OCI-LY7 (cell line): ENCODE results near the gene MISFA. TPM values are rescaled to one million over a fixed set of nuclear protein-coding genes. Genes with fewer than 3 reads are reported as not detected.

ENCODE experiments used
- BruUV-seq: library from RNA; stranded (reverse); fragments of 400-500 nt; replicated peaks from 2 replicates; lab custom pipeline; 2021; lab: Mats Ljungman, UMichigan
- CTCF ChIA-PET: fragments of 300-600 bp; sonication (Branson Sonifier 250); formaldehyde crosslinking; loops from one replicate; lab custom pipeline; 2022; ENCODE audit warnings: antibody characterized with exemption; ENCODE audit not compliant: unreplicated experiment; lab: Charles Lee
- POLR2A ChIA-PET: fragments of 300-600 bp; sonication (Branson Sonifier 250); formaldehyde crosslinking; loops from one replicate; lab custom pipeline; 2022; ENCODE audit warnings: antibody characterized with exemption; lab: Charles Lee
- DNase-seq: peaks from one replicate; pipeline ENCODE4 v3.0.0-alpha.2; 2015; ENCODE audit warnings: low spot score
- H2AFZ ChIP-seq: fragments of 200-600 bp; sonication (generic), shearing (Covaris generic); 2 replicates; pipeline ENCODE4 v1.6.1; 2014; ENCODE audit warnings: mild to moderate bottlenecking, antibody characterized with exemption, low read length, moderate library complexity
- H3K27ac ChIP-seq: fragments of 200-600 bp; sonication (generic); 2 replicates; pipeline ENCODE4 v1.5.1; 2014; ENCODE audit warnings: mixed run types, low read depth, mild to moderate bottlenecking, moderate library complexity, low read length, inconsistent platforms; ENCODE audit not compliant: poor library complexity, severe bottlenecking
- H3K36me3 ChIP-seq: fragments of 200-600 bp; sonication (generic); 2 replicates; pipeline ENCODE4 v1.6.1; 2014; ENCODE audit warnings: mild to moderate bottlenecking, antibody characterized with exemption, low read length, moderate library complexity, mixed read lengths; ENCODE audit not compliant: insufficient read depth
- H3K4me1 ChIP-seq: fragments of 200-600 bp; sonication (generic); 2 replicates; pipeline ENCODE4 v1.5.1; 2014; ENCODE audit warnings: mild to moderate bottlenecking, low read length; ENCODE audit not compliant: insufficient read depth, poor library complexity, severe bottlenecking
- H3K4me2 ChIP-seq: fragments of 200-600 bp; sonication (generic); 2 replicates; pipeline ENCODE4 v1.6.1; 2014; ENCODE audit warnings: mild to moderate bottlenecking, low read length
- H3K4me3 ChIP-seq: fragments of 200-600 bp; sonication (generic); 2 replicates; pipeline ENCODE4 v1.5.1; 2014; ENCODE audit warnings: mild to moderate bottlenecking, low read depth, low read length; ENCODE audit not compliant: poor library complexity, severe bottlenecking
- H3K79me2 ChIP-seq: fragments of 200-600 bp; sonication (generic); 2 replicates; pipeline ENCODE4 v1.6.1; 2016; ENCODE audit warnings: low read depth, mild to moderate bottlenecking, low read length, moderate library complexity, mixed read lengths; ENCODE audit not compliant: insufficient read depth
- H3K9me2 ChIP-seq: fragments of 200-600 bp; sonication (generic); 2 replicates; pipeline ENCODE4 v1.6.1; 2016; ENCODE audit warnings: mild to moderate bottlenecking, low read length, mixed read lengths; ENCODE audit not compliant: insufficient read depth
- H3K9me3 ChIP-seq: fragments of 200-600 bp; sonication (generic); 2 replicates; pipeline ENCODE4 v1.6.1; 2014; ENCODE audit warnings: mild to moderate bottlenecking, mixed run types, low read length, mixed read lengths
- H4K20me1 ChIP-seq: fragments of 200-600 bp; sonication (generic); 2 replicates; pipeline ENCODE4 v1.6.1; 2014; ENCODE audit warnings: mild to moderate bottlenecking, antibody characterized with exemption, low read length, moderate library complexity, mixed read lengths; ENCODE audit not compliant: insufficient read depth
- CTCF ChIP-seq: fragments of 200-600 bp; sonication (generic); conservative IDR thresholded peaks from 2 replicates; pipeline ENCODE4 v1.5.1; 2014; ENCODE audit warnings: mild to moderate bottlenecking, antibody characterized with exemption, low read length, moderate library complexity, mixed read lengths
- EZH2phosphoT487 ChIP-seq: fragments of 200-600 bp; sonication (generic); IDR thresholded peaks from 2 replicates; pipeline ENCODE4 v1.6.1; 2018; ENCODE audit warnings: low read depth, borderline replicate concordance, mild to moderate bottlenecking, mixed run types, antibody characterized with exemption, low read length, moderate library complexity, mixed read lengths
- intact Hi-C: fragments of 100-400 bp; cut with micrococcal nuclease; formaldehyde crosslinking; loops from one replicate; pipeline ENCODE4 v1.10.0; 2022; ENCODE audit not compliant: unreplicated experiment
- total RNA-seq, 2 experiments: library from RNA; depleted of rRNA in 1 of 2; stranded (reverse); fragments of >200 nt in 1 of 2; shearing (Covaris generic) in 1 of 2; gene quantifications; 2 replicates each; pipeline ENCODE4 v1.2.3, GENCODE V29; 2014 to 2022

MISFA gene
- total RNA-seq, 2 experiments from 2014 or later = not detected

DNA sequence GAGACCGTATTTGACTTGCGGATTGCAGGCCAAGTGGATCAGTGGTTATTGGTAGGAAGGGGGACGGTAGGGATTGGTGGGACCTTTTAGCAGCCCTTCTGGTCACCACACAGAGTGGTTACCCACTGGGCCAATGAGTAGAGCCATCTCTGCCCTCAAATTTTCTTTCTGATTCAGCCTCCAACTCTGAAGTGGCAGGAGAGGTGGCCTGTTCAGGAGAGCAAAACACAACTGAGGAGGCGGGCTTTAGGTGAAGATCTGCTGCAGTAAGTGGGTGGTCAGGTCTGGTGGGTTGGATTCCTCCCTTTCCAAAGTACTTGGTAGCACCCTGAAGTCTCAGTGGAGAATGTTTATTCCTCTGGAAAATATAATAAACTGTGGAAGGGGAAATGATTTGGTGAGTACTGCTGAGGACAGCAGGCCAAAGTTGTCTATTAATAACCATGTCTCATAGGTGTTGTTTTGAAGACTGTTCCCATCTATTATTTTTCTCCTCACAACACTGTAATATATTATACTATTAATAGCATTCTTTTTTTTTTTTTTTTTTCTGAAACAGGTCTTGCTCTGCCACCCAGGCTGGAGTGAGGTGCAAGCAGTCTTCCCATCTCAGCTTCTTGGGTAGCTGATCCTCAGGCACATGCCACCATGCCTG lies 1.5 kb downstream of the MISFA start:
- CTCF ChIA-PET = interaction anchor here (1.0 kb wide), 1 partner anchor 12 kb away, joined by 3 read pairs; no protein-coding TSS in a partner anchor
- H3K9me3 ChIP-seq = no peaks in the 10 kb centered on the region
- H3K4me3 ChIP-seq = no peak overlapping the region
- POLR2A ChIA-PET = interaction anchor here (0.9 to 1.7 kb wide), 3 partner anchors 13 to 37 kb away, joined by 3 to 8 read pairs (median 6); partner anchors contain the start of gene UEVLD
- intact Hi-C loops = no loop called here
- no peak overlapping the region for H2AFZ ChIP-seq
- no peaks in the 10 kb centered on the region for H3K79me2 ChIP-seq
- BruUV-seq = no TSS peak
- H4K20me1 ChIP-seq = no peaks in the 10 kb centered on the region
- no peaks in the 10 kb centered on the region for H3K4me1 ChIP-seq
- no peaks in the 10 kb centered on the region for H3K36me3 ChIP-seq
- no peak for DNase-seq
- no peak for TF ChIP-seq CTCF
- no peak for TF ChIP-seq EZH2phosphoT487
- no peak overlapping the region for H3K4me2 ChIP-seq
- no peaks in the 10 kb centered on the region for H3K9me2 ChIP-seq
- no peak overlapping the region for H3K27ac ChIP-seq

DNA sequence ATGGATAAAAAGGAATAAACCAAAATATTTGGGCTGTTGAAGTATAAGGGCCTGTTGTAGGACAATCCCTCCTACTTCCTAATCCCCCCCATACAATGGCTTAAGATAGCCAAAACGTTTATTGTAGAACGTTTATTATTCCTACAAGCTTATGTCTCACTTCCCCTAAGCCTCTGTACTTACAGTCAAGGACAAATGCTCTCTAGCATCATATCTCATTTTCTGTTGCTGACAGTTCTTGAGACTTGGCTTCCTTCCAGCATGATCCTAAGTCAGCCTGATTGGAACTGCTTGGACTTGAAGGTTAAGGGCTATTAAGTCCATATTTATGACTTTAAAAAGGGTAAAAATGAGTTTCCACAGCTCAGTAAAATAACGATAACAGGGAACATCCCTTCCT lies 8.8 kb downstream of the MISFA start:
- intact Hi-C loops = no loop called here
- Histone ChIP-seq H3K36me3 (peaks cover 47% of the 10 kb centered on the region), H3K4me1 (no peaks in the 10 kb centered on the region), H3K4me2 (no peak overlapping the region), H2AFZ (no peak overlapping the region), H3K79me2 (no peaks in the 10 kb centered on the region), H3K9me2 (no peaks in the 10 kb centered on the region), H3K27ac (no peak overlapping the region), H3K9me3 (no peaks in the 10 kb centered on the region), H4K20me1 (peaks cover 2% of the 10 kb centered on the region; the same call in 1 of the 2 replicates), H3K4me3 (no peak overlapping the region)
- no peak for DNase-seq
- no peak for TF ChIP-seq EZH2phosphoT487
- TF ChIP-seq CTCF = no peak
- TSS peak; percentile 52 for BruUV-seq
- ChIA-PET CTCF (no interaction called here), POLR2A (interaction anchor here (1.0 to 1.6 kb wide), 3 partner anchors 9 to 23 kb away, joined by 3 to 4 read pairs (median 3); no protein-coding TSS in a partner anchor)

DNA sequence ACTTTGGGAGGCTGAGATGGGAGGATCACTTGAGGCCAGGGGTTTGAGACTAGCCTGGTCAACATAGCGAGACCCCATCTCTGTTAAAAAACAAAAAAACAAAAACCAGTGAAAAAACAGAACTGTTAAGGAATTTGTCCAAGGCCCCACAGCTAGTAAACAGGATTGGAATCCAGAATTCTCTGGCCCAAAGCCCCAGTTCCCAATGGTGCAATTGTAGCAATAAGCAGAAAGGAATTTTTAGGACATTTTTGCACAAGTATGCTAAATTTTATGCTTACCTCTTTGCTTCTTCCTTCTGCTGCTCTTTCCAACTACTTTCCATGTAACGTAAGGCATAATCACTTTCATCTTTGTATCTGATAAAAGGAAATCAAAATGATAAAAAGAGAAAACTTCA lies 11.6 kb downstream of the MISFA start:
- H3K4me2 ChIP-seq = no peak overlapping the region
- no TSS peak for BruUV-seq
- TF ChIP-seq CTCF (no peak), EZH2phosphoT487 (no peak)
- H3K9me2 ChIP-seq = no peaks in the 10 kb centered on the region
- H3K79me2 ChIP-seq = no peaks in the 10 kb centered on the region
- H3K4me3 ChIP-seq = no peak overlapping the region
- intact Hi-C loops = no loop called here
- peaks cover 7% of the 10 kb centered on the region; the same call in 1 of the 2 replicates for H4K20me1 ChIP-seq
- ChIA-PET POLR2A (interaction anchor here (1.0 kb wide), 1 partner anchor 10 kb away, joined by 4 read pairs; no protein-coding TSS in a partner anchor), CTCF (no interaction called here)
- peaks cover 76% of the 10 kb centered on the region for H3K36me3 ChIP-seq
- H3K4me1 ChIP-seq = no peaks in the 10 kb centered on the region
- H2AFZ ChIP-seq = no peak overlapping the region
- no peak overlapping the region for H3K27ac ChIP-seq
- no peaks in the 10 kb centered on the region for H3K9me3 ChIP-seq
- no peak for DNase-seq
